K562 (cell line): Measurements from ENCODE around the gene FKBP15. TPM values are rescaled to one million over a fixed set of nuclear protein-coding genes. Genes with fewer than 3 reads are reported as not detected.

ENCODE experiments used
- ATAC-seq: fragments of 200-7000 bp; cut with Tn5 transposase; 3 replicates; pipeline ENCODE4 v1.9.1; 2020; ENCODE audit warnings: moderate library complexity
- BruUV-seq: library from RNA; stranded (reverse); fragments of 400-500 nt; replicated peaks from 2 replicates; lab custom pipeline; 2021; lab: Mats Ljungman, UMichigan
- CTCF ChIA-PET: fragments of 300-600 bp; formaldehyde crosslinking; extraction: SDS; loops from one replicate; lab custom pipeline; 2021; ENCODE audit warnings: low intra/inter-chr PET ratio; lab: Yijun Ruan, JAX
- POLR2A ChIA-PET: fragments of 300-600, 350-650 bp; sonication (Branson Sonifier 250); formaldehyde crosslinking; extraction: SDS; loops from one replicate; lab custom pipeline; 2021; ENCODE audit warnings: antibody characterized with exemption, inconsistent platforms; lab: Yijun Ruan, JAX
- DNase-seq, 4 experiments: peaks; one replicate each; pipeline versions ENCODE4 v3.0.0 to v3.0.0-alpha.2; 2011 to 2018; ENCODE audit warnings: low spot score in 3 of 4, mixed read lengths in 3 of 4; ENCODE audit errors: extremely low read depth in 1 of 4
- FAIRE-seq: peaks from 2 replicates; lab custom pipeline; 2011; peaks lifted over from hg19 to GRCh38; lab: Jason Lieb, UNC
- H2AFZ ChIP-seq: 2 replicates; pipeline ENCODE4 v1.6.0; 2011; ENCODE audit warnings: low read depth, low read length, control low read depth, inconsistent platforms
- H3K27ac ChIP-seq: fragments of 200-600 bp; 3 replicates; pipeline ENCODE4 v1.8.0; 2011; ENCODE audit warnings: low read depth, mild to moderate bottlenecking, control low read depth, inconsistent platforms, low read length, moderate library complexity, mixed read lengths; ENCODE audit errors: extremely low read depth
- H3K27me3 ChIP-seq, 2 experiments: fragments of 300-600 bp in 1 of 2; 2 replicates in 1 of 2; 3 replicates in 1 of 2; pipeline versions ENCODE4 v1.6.0 to v1.8.0; 2011; ENCODE audit warnings: inconsistent platforms in 2 of 2, low read length in 2 of 2, mild to moderate bottlenecking in 1 of 2, mixed read lengths in 1 of 2, moderate library complexity in 1 of 2; ENCODE audit not compliant: control insufficient read depth in 2 of 2, insufficient read depth in 2 of 2
- H3K36me3 ChIP-seq: fragments of 300-600 bp; 3 replicates; pipeline ENCODE4 v1.8.0; 2011; ENCODE audit warnings: mild to moderate bottlenecking, low read length, inconsistent platforms; ENCODE audit not compliant: control insufficient read depth, insufficient read depth
- H3K4me1 ChIP-seq, 2 experiments: fragments of 200-600 bp in 1 of 2; replicated peaks in 1 of 2; 2 replicates in 1 of 2; 3 replicates in 1 of 2; pipeline versions ENCODE4 v1.5.1 to v1.8.0; 2011; ENCODE audit warnings: inconsistent platforms in 2 of 2, low read length in 2 of 2, mild to moderate bottlenecking in 1 of 2, mixed read lengths in 1 of 2, moderate library complexity in 1 of 2; ENCODE audit not compliant: control insufficient read depth in 2 of 2, insufficient read depth in 2 of 2
- H3K4me2 ChIP-seq: 2 replicates; pipeline ENCODE4 v1.6.1; 2011; ENCODE audit warnings: low read length, control low read depth, inconsistent platforms, mixed read lengths; ENCODE audit not compliant: insufficient read depth
- H3K4me3 ChIP-seq: fragments of 200-600 bp; sonication (generic), shearing (Covaris generic); 2 replicates; pipeline ENCODE4 v1.5.1; 2016; ENCODE audit warnings: control low read depth, inconsistent platforms
- H3K79me2 ChIP-seq: fragments of 200-600 bp; 3 replicates; pipeline ENCODE4 v1.8.0; 2011; ENCODE audit warnings: low read length, inconsistent platforms; ENCODE audit not compliant: control insufficient read depth, insufficient read depth
- H3K9ac ChIP-seq, 2 experiments: 2 replicates each; pipeline versions ENCODE4 v1.6.0 to v1.6.1; 2011; ENCODE audit warnings: low read depth in 2 of 2, low read length in 2 of 2, control low read depth in 1 of 2, inconsistent platforms in 1 of 2, mild to moderate bottlenecking in 1 of 2, mixed read lengths in 1 of 2; ENCODE audit not compliant: insufficient read depth in 1 of 2
- H3K9me1 ChIP-seq: one replicate; pipeline ENCODE4 v1.6.0; 2011; ENCODE audit warnings: inconsistent platforms, mild to moderate bottlenecking, low read length, moderate library complexity; ENCODE audit not compliant: control insufficient read depth, insufficient read depth
- H3K9me3 ChIP-seq: replicated peaks from 2 replicates; pipeline ENCODE4 v1.5.1; 2011; ENCODE audit warnings: low read depth, low read length, inconsistent platforms; ENCODE audit not compliant: control insufficient read depth, insufficient read depth
- H4K20me1 ChIP-seq: replicated peaks from 2 replicates; pipeline ENCODE4 v1.6.1; 2011; ENCODE audit warnings: low read length, inconsistent platforms, mixed read lengths; ENCODE audit not compliant: control insufficient read depth, insufficient read depth
- CHCHD3 ChIP-seq: fragments of 250-450 bp; sonication (Bioruptor Pico); IDR thresholded peaks from 2 replicates; pipeline ENCODE4 v2.1.2; 2022; ENCODE audit warnings: mild to moderate bottlenecking
- FIP1L1 ChIP-seq: fragments of 200-400 bp; formaldehyde crosslinking; IDR thresholded peaks from 2 replicates; pipeline ENCODE4 v1.6.1; 2018; ENCODE audit warnings: mild to moderate bottlenecking, low read depth, low read length; ENCODE audit not compliant: poor library complexity, severe bottlenecking
- FOSL1 ChIP-seq: fragments of 200-800 bp; sonication (Bioruptor generic); conservative IDR thresholded peaks from 2 replicates; pipeline ENCODE4 v1.6.1; 2016; ENCODE audit warnings: missing genetic modification characterization, missing compliant biosample characterization
- FOXJ2 ChIP-seq: fragments of 200-800 bp; sonication (Bioruptor generic); IDR thresholded peaks from 2 replicates; pipeline ENCODE4 v1.6.1; 2016; ENCODE audit warnings: missing genetic modification characterization, missing compliant biosample characterization
- HEY1 ChIP-seq: fragments of 250-450 bp; sonication (Bioruptor Pico); IDR thresholded peaks from 2 replicates; pipeline ENCODE4 v1.5.0; 2020; ENCODE audit warnings: mild to moderate bottlenecking, moderate library complexity, borderline replicate concordance
- ILF3 ChIP-seq: fragments of 450-650 bp; IDR thresholded peaks from 2 replicates; pipeline ENCODE4 v1.6.1; 2018; ENCODE audit warnings: antibody characterized with exemption, mild to moderate bottlenecking, moderate library complexity, borderline replicate concordance
- ILK ChIP-seq: fragments of 450-650 bp; IDR thresholded peaks from 2 replicates; pipeline ENCODE4 v1.6.1; 2016; ENCODE audit warnings: missing genetic modification characterization, low read depth, mild to moderate bottlenecking, missing compliant biosample characterization, moderate library complexity, borderline replicate concordance
- TEAD2 ChIP-seq: fragments of 450-650 bp; IDR thresholded peaks from 2 replicates; pipeline ENCODE4 v1.6.1; 2016; ENCODE audit warnings: missing genetic modification characterization, control low read depth, missing compliant biosample characterization
- ZNF143 ChIP-seq: sonication (generic); formaldehyde crosslinking; IDR thresholded peaks from 2 replicates; pipeline ENCODE4 v1.9.0; 2022; ENCODE audit warnings: mild to moderate bottlenecking, missing genetic modification reagents
- ZNF707 ChIP-seq: fragments of 250-450 bp; sonication (Bioruptor Pico); conservative IDR thresholded peaks from 2 replicates; pipeline ENCODE4 v1.8.0; 2022; ENCODE audit warnings: inconsistent platforms, mild to moderate bottlenecking, moderate library complexity
- WGBS: fragments of 100-300 bp; shearing (Covaris generic); methylation state at CpG from one replicate; pipeline ENCODE4 v1.1.6; 2016; ENCODE audit warnings: low coverage, mixed read lengths; ENCODE audit not compliant: insufficient coverage; ENCODE audit errors: missing lambda C conversion rate; 5-methylcytosine and 5-hydroxymethylcytosine counted together
- in situ Hi-C: fragments of 300-500 bp; cut with MboI; formaldehyde crosslinking; loops from 4 replicates; pipeline ENCODE4 v1.15.0; 2018; ENCODE audit warnings: inconsistent platforms, mixed read lengths
- intact Hi-C: fragments of 100-400 bp; cut with micrococcal nuclease; formaldehyde crosslinking; loops from 2 replicates; pipeline ENCODE4 v1.14.2; 2022
- polyA plus RNA-seq, 8 experiments: library from polyadenylated mRNA; depleted of rRNA in 4 of 8; stranded (reverse) in 5 of 8; unstranded in 3 of 8; fragments of >200 nt; fragmentation: Nextera tagmentation in 2 of 8; fragmentation: Illumina TruSeq in 1 of 8; extraction: Ambion mirVana in 2 of 8; extraction: Trizol in 1 of 8; gene quantifications; 2 replicates each; pipeline versions ENCODE4 v1.2.1 to v1.2.3, GENCODE V29; 2011 to 2014; ENCODE audit warnings: inconsistent platforms in 1 of 8, missing spikeins in 1 of 8
- total RNA-seq, 7 experiments: library from RNA; depleted of rRNA in 6 of 7; stranded (reverse); fragments of >200 nt in 6 of 7; fragmentation: Illumina TruSeq in 2 of 7; extraction: Trizol in 2 of 7; gene quantifications; 2 replicates each; pipeline versions ENCODE4 v1.2.1 to v1.2.3, GENCODE V29; 2011 to 2021; ENCODE audit warnings: low replicate concordance in 1 of 7
- TF ChIP-seq, protein P1 (sequence below): sonication (generic); formaldehyde crosslinking; IDR thresholded peaks from 2 replicates; pipeline ENCODE4 v1.8.0; 2023; ENCODE audit warnings: mild to moderate bottlenecking, missing genetic modification reagents

Gene FKBP15
- total and polyA plus RNA-seq, 9 of the 15 experiments (the other 6 are each of a cell fraction or from before 2014, with no cell fraction given): 8.7 to 38.0 (median 18.9) TPM

GRCh38 chr9:113184539-113184938 is 36.5 kb downstream of the FKBP15 start:
- CTCF ChIA-PET: no interaction called here
- TF ChIP-seq FOSL1 (tag) (peak; percentile 57), HEY1 (CRISPR knock-in tag) (no peak), ILK (tag) (no peak), FIP1L1 (no peak), CHCHD3 (CRISPR knock-in tag) (no peak)
- no peak overlapping the region for H3K27ac ChIP-seq
- no peaks in the 10 kb centered on the region for H3K79me2 ChIP-seq
- ATAC-seq (no peak), DNase-seq (no peak), FAIRE-seq (no peak)
- no peaks in the 10 kb centered on the region for H3K9me1 ChIP-seq
- in situ Hi-C loops: no loop called here
- no peak overlapping the region for H2AFZ ChIP-seq
- H3K9ac ChIP-seq: no peak overlapping the region
- no TSS peak for BruUV-seq
- 59% methylated on average over 2 of the region's 2 CpGs for WGBS
- H3K36me3 ChIP-seq: peaks cover 94% of the 10 kb centered on the region
- intact Hi-C loops: no loop called here
- no peaks in the 10 kb centered on the region for H3K9me3 ChIP-seq
- H3K27me3 ChIP-seq: no peaks in the 10 kb centered on the region
- no peaks in the 10 kb centered on the region for H4K20me1 ChIP-seq
- no peaks in the 10 kb centered on the region for H3K4me1 ChIP-seq
- no peak overlapping the region for H3K4me3 ChIP-seq
- POLR2A ChIA-PET: interaction anchor here (1.1 kb wide), 1 partner anchor 10 kb away, joined by 3 read pairs; no protein-coding TSS in a partner anchor
- no peak overlapping the region for H3K4me2 ChIP-seq

DNA sequence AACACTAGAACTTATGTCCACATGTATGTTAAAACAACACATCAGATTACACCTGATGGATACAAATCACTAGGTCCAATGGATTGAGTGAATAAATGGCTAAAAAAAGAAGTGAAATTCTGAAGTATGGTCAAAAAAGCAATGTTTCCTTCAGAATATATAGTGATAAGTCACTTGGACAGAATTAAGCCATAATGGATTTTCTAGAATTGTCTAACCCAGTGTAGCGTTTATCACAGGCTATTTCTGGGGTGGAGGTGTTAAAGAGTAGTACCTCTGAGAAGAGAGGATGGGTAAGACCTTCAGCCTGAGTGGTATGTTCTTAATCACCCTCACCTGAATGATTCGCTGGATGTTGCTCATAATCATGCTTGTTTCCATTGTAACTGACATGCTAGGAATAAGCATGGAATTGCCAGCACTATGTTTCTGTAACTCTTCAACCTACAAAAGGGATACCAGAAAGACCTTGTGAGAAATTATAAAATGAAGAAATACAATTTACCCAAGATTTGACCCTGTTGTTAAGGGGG is 37.1 kb downstream of the FKBP15 start:
- 86% methylated on average over 2 of the region's 2 CpGs for WGBS
- TF ChIP-seq FOXJ2 (tag): no peak
- TF ChIP-seq ZNF707 (CRISPR knock-in tag): no peak
- no peak for TF ChIP-seq TEAD2 (tag)
- TF ChIP-seq ILF3: no peak
- TF ChIP-seq, protein P1, sequence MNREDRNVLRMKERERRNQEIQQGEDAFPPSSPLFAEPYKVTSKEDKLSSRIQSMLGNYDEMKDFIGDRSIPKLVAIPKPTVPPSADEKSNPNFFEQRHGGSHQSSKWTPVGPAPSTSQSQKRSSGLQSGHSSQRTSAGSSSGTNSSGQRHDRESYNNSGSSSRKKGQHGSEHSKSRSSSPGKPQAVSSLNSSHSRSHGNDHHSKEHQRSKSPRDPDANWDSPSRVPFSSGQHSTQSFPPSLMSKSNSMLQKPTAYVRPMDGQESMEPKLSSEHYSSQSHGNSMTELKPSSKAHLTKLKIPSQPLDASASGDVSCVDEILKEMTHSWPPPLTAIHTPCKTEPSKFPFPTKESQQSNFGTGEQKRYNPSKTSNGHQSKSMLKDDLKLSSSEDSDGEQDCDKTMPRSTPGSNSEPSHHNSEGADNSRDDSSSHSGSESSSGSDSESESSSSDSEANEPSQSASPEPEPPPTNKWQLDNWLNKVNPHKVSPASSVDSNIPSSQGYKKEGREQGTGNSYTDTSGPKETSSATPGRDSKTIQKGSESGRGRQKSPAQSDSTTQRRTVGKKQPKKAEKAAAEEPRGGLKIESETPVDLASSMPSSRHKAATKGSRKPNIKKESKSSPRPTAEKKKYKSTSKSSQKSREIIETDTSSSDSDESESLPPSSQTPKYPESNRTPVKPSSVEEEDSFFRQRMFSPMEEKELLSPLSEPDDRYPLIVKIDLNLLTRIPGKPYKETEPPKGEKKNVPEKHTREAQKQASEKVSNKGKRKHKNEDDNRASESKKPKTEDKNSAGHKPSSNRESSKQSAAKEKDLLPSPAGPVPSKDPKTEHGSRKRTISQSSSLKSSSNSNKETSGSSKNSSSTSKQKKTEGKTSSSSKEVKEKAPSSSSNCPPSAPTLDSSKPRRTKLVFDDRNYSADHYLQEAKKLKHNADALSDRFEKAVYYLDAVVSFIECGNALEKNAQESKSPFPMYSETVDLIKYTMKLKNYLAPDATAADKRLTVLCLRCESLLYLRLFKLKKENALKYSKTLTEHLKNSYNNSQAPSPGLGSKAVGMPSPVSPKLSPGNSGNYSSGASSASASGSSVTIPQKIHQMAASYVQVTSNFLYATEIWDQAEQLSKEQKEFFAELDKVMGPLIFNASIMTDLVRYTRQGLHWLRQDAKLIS (CRISPR knock-in tag): no peak
- TF ChIP-seq ZNF143 (CRISPR knock-in tag): no peak

More for the DNA sequence above, 37.1 kb downstream of the FKBP15 start:
- Histone ChIP-seq H3K4me2 (no peak overlapping the region), H4K20me1 (no peaks in the 10 kb centered on the region), H3K9me1 (no peaks in the 10 kb centered on the region), H3K79me2 (no peaks in the 10 kb centered on the region), H3K36me3 (peaks cover 93% of the 10 kb centered on the region), H3K4me1 (no peaks in the 10 kb centered on the region), H3K27ac (no peak overlapping the region), H3K4me3 (no peak overlapping the region), H3K27me3 (no peaks in the 10 kb centered on the region), H3K9ac (no peak overlapping the region), H2AFZ (no peak overlapping the region), H3K9me3 (no peaks in the 10 kb centered on the region)
- in situ Hi-C loops (no loop called here), intact Hi-C loops (no loop called here)
- FAIRE-seq: no peak
- BruUV-seq: no TSS peak
- ATAC-seq: no peak
- ChIA-PET CTCF (no interaction called here), POLR2A (interaction anchor here (1.1 kb wide), 1 partner anchor 11 kb away, joined by 3 read pairs; no protein-coding TSS in a partner anchor)
- DNase-seq: no peak
